Naive thymus-derived CD8-positive, alpha-beta T cell (primary cell): Measurements from ENCODE around the gene NDUFB3. TPM values are rescaled to one million over a fixed set of nuclear protein-coding genes. Genes with fewer than 3 reads are reported as not detected.

Experiments
- ATAC-seq, 2 donors: fragments of 150-1000 bp; cut with Tn5 transposase in 1 of 2; sonication (Bioruptor Pico), chemical (Tn5 transposase) in 1 of 2; 1 replicate in 1 of 2; 2 replicates in 1 of 2; pipeline ENCODE4 v1.10.0; 2021; ENCODE audit warnings: mild to moderate bottlenecking in 2 of 2, moderate library complexity in 2 of 2
- POLR2A ChIA-PET: fragments of 350-600 bp; sonication (Branson Sonifier 250); formaldehyde crosslinking; loops from one replicate; lab custom pipeline; 2021; ENCODE audit warnings: antibody characterized with exemption; lab: Charles Lee
- DNase-seq, 10 donors: peaks; one replicate each; pipeline versions ENCODE4 v3.0.0 to v3.0.0-alpha.2; 2020 to 2022
- H3K27ac Mint-ChIP-seq, 10 donors: one replicate each; pipeline ENCODE4 v1.8.0; 2020 to 2022; ENCODE audit warnings: mild to moderate bottlenecking in 10 of 10, mixed read lengths in 10 of 10, moderate library complexity in 4 of 10, inconsistent platforms in 1 of 10
- H3K27me3 Mint-ChIP-seq, 5 donors: one replicate each; pipeline ENCODE4 v1.8.0; 2021 to 2022; ENCODE audit warnings: mixed read lengths in 5 of 5
- H3K36me3 Mint-ChIP-seq, 3 donors: one replicate each; pipeline ENCODE4 v1.8.0; 2020 to 2022; ENCODE audit warnings: mixed read lengths in 3 of 3, mild to moderate bottlenecking in 2 of 3, inconsistent platforms in 1 of 3
- H3K4me1 Mint-ChIP-seq, 4 donors: one replicate each; pipeline ENCODE4 v1.8.0; 2021 to 2022; ENCODE audit warnings: mixed read lengths in 4 of 4
- H3K4me3 Mint-ChIP-seq, 10 donors: one replicate each; pipeline ENCODE4 v1.8.0; 2020 to 2022; ENCODE audit warnings: mild to moderate bottlenecking in 10 of 10, mixed read lengths in 10 of 10, moderate library complexity in 6 of 10, inconsistent platforms in 1 of 10
- H3K9me3 Mint-ChIP-seq, 9 donors: one replicate each; pipeline ENCODE4 v1.8.0; 2020 to 2022; ENCODE audit warnings: mixed read lengths in 9 of 9, mild to moderate bottlenecking in 3 of 9, inconsistent platforms in 1 of 9, moderate library complexity in 1 of 9
- polyA plus RNA-seq, 3 donors: library from polyadenylated mRNA; unstranded; fragments of 300-500 nt; fragmentation: Illumina TruSeq; gene quantifications; one replicate each; pipeline ENCODE4 v1.2.3, GENCODE V29; 2021
- total RNA-seq, 8 experiments: library from RNA in 2 of 8; stranded (reverse) in 2 of 8; gene quantifications; one replicate each; pipeline ENCODE4 v1.2.3 and lab custom pipeline; 2021 to 2026

Gene NDUFB3
- total and polyA plus RNA-seq, 5 experiments from 2014 or later = 40.6 to 299 (median 279) TPM

GRCh38 chr2:201132518-201132917 lies 60.7 kb downstream of the NDUFB3 start:
- ATAC-seq = no peak
- H3K36me3 Mint-ChIP-seq = peaks cover 6 to 57% (median 20%) of the 10 kb centered on the region in 3 donors
- DNase-seq = no peak

More at GRCh38 chr2:201132518-201132917, 60.7 kb downstream of the NDUFB3 start:
- Mint-ChIP-seq H3K4me3 (peak overlapping the region in 4 of 10 donors; percentile 24 to 52 (median 29)), H3K27me3 (no peaks in the 10 kb centered on the region), H3K4me1 (peaks cover 36 to 71% (median 56%) of the 10 kb centered on the region in 4 donors), H3K27ac (peak overlapping the region; percentile 31 to 97 (median 82)), H3K9me3 (no peaks in the 10 kb centered on the region)
- POLR2A ChIA-PET = interaction anchor here (0.8 kb wide), 1 partner anchor 9 kb away, joined by 3 read pairs; no protein-coding TSS in a partner anchor

Other genes with a start within 250 kb of the NDUFB3 start
- gene CLK1, start 207.3 kb upstream of the NDUFB3 start, total RNA-seq = 100 to 1,000 TPM; 348 to 356 TPM
- gene CLK1, start 207.3 kb upstream of the NDUFB3 start, polyA plus RNA-seq = 10 to 100 TPM; 13.6 to 45.3 (median 15.5) TPM
- 10 to 100 TPM; 41.0 to 42.6 TPM for gene PPIL3, start 182.9 kb upstream of the NDUFB3 start, total RNA-seq
- 10 to 100 TPM; 22.3 to 38.3 (median 29.6) TPM for gene PPIL3, start 182.9 kb upstream of the NDUFB3 start, polyA plus RNA-seq
- 10 to 100 TPM; 32.1 to 37.3 TPM for gene NIF3L1, start 182.6 kb upstream of the NDUFB3 start, total RNA-seq
- 10 to 100 TPM; 15.6 to 24.0 (median 18.7) TPM for gene NIF3L1, start 182.6 kb upstream of the NDUFB3 start, polyA plus RNA-seq
- gene ORC2, start 108.3 kb upstream of the NDUFB3 start, total RNA-seq = 10 to 100 TPM; 51.9 to 66.8 TPM
- 10 to 100 TPM in 1 of 3 donors, 1 to 10 TPM in 2; 9.4 to 11.1 (median 9.4) TPM for gene ORC2, start 108.3 kb upstream of the NDUFB3 start, polyA plus RNA-seq
- gene HYCC2, start 330 bp upstream of the NDUFB3 start, total RNA-seq = 10 to 100 TPM; 34.2 to 38.1 TPM
- 10 to 100 TPM; 20.8 to 32.5 (median 23.0) TPM for gene HYCC2, start 330 bp upstream of the NDUFB3 start, polyA plus RNA-seq
- gene CFLAR, start 44.2 kb downstream of the NDUFB3 start, total RNA-seq = 100 to 1,000 TPM; 127 to 142 TPM
- gene CFLAR, start 44.2 kb downstream of the NDUFB3 start, polyA plus RNA-seq = 10 to 100 TPM; 50.7 to 93.3 (median 63.9) TPM
- 10 to 100 TPM; 47.2 to 48.1 TPM for gene CASP10, start 111.1 kb downstream of the NDUFB3 start, total RNA-seq
- 10 to 100 TPM in 2 of 3 donors, 1 to 10 TPM in 1; 8.6 to 17.5 (median 14.6) TPM for gene CASP10, start 111.1 kb downstream of the NDUFB3 start, polyA plus RNA-seq
- gene CASP8, start 188.5 kb downstream of the NDUFB3 start, total RNA-seq = 100 to 1,000 TPM; 209 to 212 TPM
- gene CASP8, start 188.5 kb downstream of the NDUFB3 start, polyA plus RNA-seq = 10 to 100 TPM; 25.0 to 56.5 (median 26.1) TPM